CD1c-positive myeloid dendritic cell (primary cell): ENCODE measurements around the gene ERF.
A peak's percentile ranks its signal among the peaks of the same experiment; 100 is the strongest.

Experiments
- DNase-seq: peaks from one replicate; pipeline ENCODE4 v3.0.0-alpha.2; 2016; ENCODE audit errors: extremely low spot score

The ERF gene

GRCh38 chr19:42242069-42242511 is 12.8 kb downstream of the ERF start:
- no peak for DNase-seq

GRCh38 chr19:42241279-42241678 is 13.6 kb downstream of the ERF start:
- DNase-seq, result no peak

GRCh38 chr19:42239544-42240220 is 15.2 kb downstream of the ERF start:
- DNase-seq, result no peak

- DNase-seq, result no peak
Measured at GRCh38 chr19:42235181-42235580, 19.7 kb downstream of the ERF start.

GRCh38 chr19:42234364-42234763 is 20.6 kb downstream of the ERF start:
- DNase-seq, result no peak

- no peak for DNase-seq
Measured at GRCh38 chr19:42233678-42234292, 21.1 kb downstream of the ERF start.

- DNase-seq, result no peak
Measured at GRCh38 chr19:42233106-42233505, 21.8 kb downstream of the ERF start.

GRCh38 chr19:42232435-42232834 is 22.5 kb downstream of the ERF start:
- DNase-seq, result no peak

GRCh38 chr19:42230571-42230970 is 24.4 kb downstream of the ERF start:
- no peak for DNase-seq

- DNase-seq, result no peak
Measured at GRCh38 chr19:42229855-42230351, 25.0 kb downstream of the ERF start.

- no peak for DNase-seq
Measured at GRCh38 chr19:42229301-42229854, 25.6 kb downstream of the ERF start.

- DNase-seq, result no peak
Measured at GRCh38 chr19:42228641-42229040, 26.3 kb downstream of the ERF start.

GRCh38 chr19:42226886-42227285 is 28.0 kb downstream of the ERF start:
- no peak for DNase-seq

- no peak for DNase-seq
Measured at GRCh38 chr19:42225718-42226292, 29.1 kb downstream of the ERF start.

- DNase-seq, result no peak
Measured at GRCh38 chr19:42224940-42225717, 29.8 kb downstream of the ERF start.

GRCh38 chr19:42220751-42221097 is 34.2 kb downstream of the ERF start:
- no peak for DNase-seq

- DNase-seq, result peak; percentile 99
Measured at GRCh38 chr19:42219812-42220750, 34.8 kb downstream of the ERF start, which contains the start of gene ZNF526. Gene ZNF526, plus strand, starts transcription at chr19:42220312. Its CDS starts 4,092 bp downstream, at chr19:42224404.

GRCh38 chr19:42217520-42218437 is 37.1 kb downstream of the ERF start, which contains the start of gene DEDD2:
Gene DEDD2, minus strand, starts transcription at chr19:42217677. Its CDS starts 670 bp downstream, at chr19:42217007.
- peak; percentile 100 for DNase-seq

- DNase-seq, result peak; percentile 27
Measured at GRCh38 chr19:42216653-42217519, 38.0 kb downstream of the ERF start.
